Renal cortical epithelial cell (primary cell): ENCODE measurements around the gene LTBP2. TPM values are rescaled to one million over a fixed set of nuclear protein-coding genes. Genes with fewer than 3 reads are reported as not detected.

Experiments
- DNase-seq: peaks from one replicate; pipeline ENCODE4 v3.0.0-alpha.2; 2011; ENCODE audit warnings: low read depth
- total RNA-seq: library from RNA; depleted of rRNA; stranded (reverse); fragments of >200 nt; gene quantifications from 2 replicates; pipeline ENCODE4 v1.2.3, GENCODE V29; 2014

The LTBP2 gene
- total RNA-seq, 1 donor from 2014 or later = 42.4 TPM

- DNase-seq = no peak
Measured at GRCh38 chr14:74591394-74591793, 20.6 kb downstream of the LTBP2 start.

- no peak for DNase-seq
Measured at GRCh38 chr14:74589291-74589879, 22.7 kb downstream of the LTBP2 start.

GRCh38 chr14:74587363-74587707 is 24.7 kb downstream of the LTBP2 start:
- DNase-seq = no peak

GRCh38 chr14:74586681-74587362 is 25.2 kb downstream of the LTBP2 start:
- DNase-seq = no peak

GRCh38 chr14:74585406-74586335 is 26.4 kb downstream of the LTBP2 start:
- DNase-seq = no peak

- no peak for DNase-seq
Measured at GRCh38 chr14:74584951-74585350, 27.1 kb downstream of the LTBP2 start.

- DNase-seq = peak; percentile 92
Measured at GRCh38 chr14:74583689-74584434, 28.2 kb downstream of the LTBP2 start.

- no peak for DNase-seq
Measured at GRCh38 chr14:74582910-74583581, 29.0 kb downstream of the LTBP2 start.

- DNase-seq = no peak
Measured at GRCh38 chr14:74580275-74580672, 31.8 kb downstream of the LTBP2 start.

- DNase-seq = peak; percentile 93
Measured at GRCh38 chr14:74579447-74580274, 32.4 kb downstream of the LTBP2 start.

GRCh38 chr14:74578479-74578878 is 33.6 kb downstream of the LTBP2 start:
- DNase-seq = no peak

GRCh38 chr14:74577948-74578275 is 34.1 kb downstream of the LTBP2 start:
- DNase-seq = no peak

- no peak for DNase-seq
Measured at GRCh38 chr14:74577247-74577947, 34.6 kb downstream of the LTBP2 start.

- DNase-seq = no peak
Measured at GRCh38 chr14:74575936-74576335, 36.1 kb downstream of the LTBP2 start.

GRCh38 chr14:74575507-74575906 is 36.5 kb downstream of the LTBP2 start:
- DNase-seq = no peak

- no peak for DNase-seq
Measured at GRCh38 chr14:74574706-74575105, 37.3 kb downstream of the LTBP2 start.

- no peak for DNase-seq
Measured at GRCh38 chr14:74574090-74574433, 38.0 kb downstream of the LTBP2 start.

- DNase-seq = peak; percentile 68
Measured at GRCh38 chr14:74573421-74574089, 38.5 kb downstream of the LTBP2 start.

GRCh38 chr14:74572726-74573301 is 39.2 kb downstream of the LTBP2 start:
- DNase-seq = peak; percentile 90
